Parathyroid adenoma (tissue), 2 donors: ENCODE measurements around the gene STRN4.
A peak's percentile ranks its signal among the peaks of the same experiment; 100 is the strongest.

ENCODE experiments used
- H2AFZ ChIP-seq: fragments of 300-600 bp; sonication (generic); one replicate; pipeline ENCODE4 v1.7.0; 2017; ENCODE audit warnings: antibody characterized with exemption, mild to moderate bottlenecking
- H3K27ac ChIP-seq: fragments of 300-600 bp; sonication (generic); one replicate; pipeline ENCODE4 v1.7.0; 2017
- H3K27me3 ChIP-seq: fragments of 300-600 bp; sonication (generic); one replicate; pipeline ENCODE4 v1.7.0; 2017; ENCODE audit warnings: low read length; ENCODE audit not compliant: control insufficient read depth, insufficient read depth
- H3K36me3 ChIP-seq: fragments of 300-600 bp; sonication (generic); one replicate; pipeline ENCODE4 v1.7.0; 2017; ENCODE audit warnings: low read length; ENCODE audit not compliant: control insufficient read depth, insufficient read depth
- H3K4me1 ChIP-seq: fragments of 300-600 bp; sonication (generic); one replicate; pipeline ENCODE4 v1.7.0; 2017; ENCODE audit warnings: control low read depth
- H3K4me2 ChIP-seq: fragments of 300-600 bp; sonication (generic); one replicate; pipeline ENCODE4 v1.7.0; 2017; ENCODE audit warnings: low read length
- H3K4me3 ChIP-seq: fragments of 300-600 bp; sonication (generic); one replicate; pipeline ENCODE4 v1.7.0; 2017; ENCODE audit warnings: low read depth, low read length
- H3K79me2 ChIP-seq: fragments of 300-600 bp; sonication (generic); one replicate; pipeline ENCODE4 v1.7.0; 2017; ENCODE audit warnings: control low read depth
- H3K9ac ChIP-seq: fragments of 300-600 bp; sonication (generic); one replicate; pipeline ENCODE4 v1.7.0; 2017; ENCODE audit warnings: mild to moderate bottlenecking
- H3K9me3 ChIP-seq: fragments of 300-600 bp; sonication (generic); one replicate; pipeline ENCODE4 v1.7.0; 2017; ENCODE audit warnings: low read length; ENCODE audit not compliant: control insufficient read depth
- CTCF ChIP-seq: fragments of 300-600 bp; sonication (generic); IDR thresholded peaks from one replicate; pipeline ENCODE4 v1.7.0; 2017; ENCODE audit warnings: antibody characterized with exemption, mild to moderate bottlenecking
- donor health status: primary hyperparathyroidism.

The STRN4 gene

GRCh38 chr19:46730187-46730586, 16.1 kb downstream of the STRN4 start:
- no peaks in the 10 kb centered on the region for H3K4me1 ChIP-seq
- H3K36me3 ChIP-seq: no peaks in the 10 kb centered on the region
- no peak overlapping the region for H2AFZ ChIP-seq
- H3K27me3 ChIP-seq: no peaks in the 10 kb centered on the region
- H3K9ac ChIP-seq: no peak overlapping the region
- no peak overlapping the region for H3K4me3 ChIP-seq
- H3K4me2 ChIP-seq: no peak overlapping the region
- no peak for TF ChIP-seq CTCF
- H3K27ac ChIP-seq: no peak overlapping the region
- H3K9me3 ChIP-seq: no peaks in the 10 kb centered on the region
- H3K79me2 ChIP-seq: peaks cover 2% of the 10 kb centered on the region

- Histone ChIP-seq H3K4me3 (no peak overlapping the region), H3K27ac (no peak overlapping the region), H3K36me3 (no peaks in the 10 kb centered on the region), H3K27me3 (no peaks in the 10 kb centered on the region), H3K9ac (no peak overlapping the region), H2AFZ (no peak overlapping the region), H3K4me2 (no peak overlapping the region), H3K4me1 (no peaks in the 10 kb centered on the region), H3K9me3 (no peaks in the 10 kb centered on the region), H3K79me2 (peaks cover 2% of the 10 kb centered on the region)
- no peak for TF ChIP-seq CTCF
These were observed 16.6 kb downstream of the STRN4 start for GRCh38 chr19:46729696-46730095.

- H3K4me1 ChIP-seq: no peaks in the 10 kb centered on the region
These were observed 17.4 kb downstream of the STRN4 start for GRCh38 chr19:46728693-46729339.

GRCh38 chr19:46728208-46728607, 18.0 kb downstream of the STRN4 start:
- no peak overlapping the region for H3K27ac ChIP-seq
- no peak for TF ChIP-seq CTCF
- H3K4me1 ChIP-seq: no peaks in the 10 kb centered on the region
- no peaks in the 10 kb centered on the region for H3K9me3 ChIP-seq
- peaks cover 2% of the 10 kb centered on the region for H3K79me2 ChIP-seq
- H3K4me2 ChIP-seq: no peak overlapping the region
- no peak overlapping the region for H3K9ac ChIP-seq
- no peak overlapping the region for H3K4me3 ChIP-seq
- H2AFZ ChIP-seq: no peak overlapping the region
- H3K36me3 ChIP-seq: no peaks in the 10 kb centered on the region
- no peaks in the 10 kb centered on the region for H3K27me3 ChIP-seq

More at GRCh38 chr19:46728693-46729339, 17.4 kb downstream of the STRN4 start:
- Histone ChIP-seq H3K79me2 (peaks cover 2% of the 10 kb centered on the region), H3K27ac (no peak overlapping the region), H3K4me3 (no peak overlapping the region), H3K9ac (no peak overlapping the region), H3K27me3 (no peaks in the 10 kb centered on the region), H3K9me3 (no peaks in the 10 kb centered on the region), H3K4me2 (no peak overlapping the region), H3K36me3 (no peaks in the 10 kb centered on the region), H2AFZ (no peak overlapping the region)
- peak; percentile 95 for TF ChIP-seq CTCF

GRCh38 chr19:46727757-46728156, 18.5 kb downstream of the STRN4 start:
- no peaks in the 10 kb centered on the region for H3K4me1 ChIP-seq
- no peak overlapping the region for H3K4me2 ChIP-seq
- H3K36me3 ChIP-seq: no peaks in the 10 kb centered on the region
- H3K9ac ChIP-seq: no peak overlapping the region
- no peak for TF ChIP-seq CTCF
- no peak overlapping the region for H3K4me3 ChIP-seq
- H3K27me3 ChIP-seq: no peaks in the 10 kb centered on the region
- H3K79me2 ChIP-seq: peaks cover 2% of the 10 kb centered on the region
- no peak overlapping the region for H2AFZ ChIP-seq
- H3K27ac ChIP-seq: no peak overlapping the region
- no peaks in the 10 kb centered on the region for H3K9me3 ChIP-seq
